GM19023 (cell line): ENCODE results near the gene ACSL3.

Experiments
- ATAC-seq: cut with Tn5 transposase; IDR thresholded peaks from one replicate; pipeline ENCODE4 v1.9.1; 2021; ENCODE audit warnings: mild to moderate bottlenecking, moderate library complexity; ENCODE audit not compliant: unreplicated experiment

ACSL3 gene

GRCh38 chr2:222878877-222879603 lies 18.2 kb downstream of the ACSL3 start:
- ATAC-seq: no peak

GRCh38 chr2:222879604-222879933 lies 18.7 kb downstream of the ACSL3 start:
- no peak for ATAC-seq

- no peak for ATAC-seq
Measured at GRCh38 chr2:222882484-222882928, 21.7 kb downstream of the ACSL3 start.

- ATAC-seq: no peak
Measured at GRCh38 chr2:222883420-222883819, 22.6 kb downstream of the ACSL3 start.

GRCh38 chr2:222884114-222884771 lies 23.4 kb downstream of the ACSL3 start:
- ATAC-seq: no peak

GRCh38 chr2:222884805-222885424 lies 24.1 kb downstream of the ACSL3 start:
- no peak for ATAC-seq

GRCh38 chr2:222887124-222887523 lies 26.3 kb downstream of the ACSL3 start:
- no peak for ATAC-seq

- ATAC-seq: no peak
Measured at GRCh38 chr2:222888716-222889115, 27.9 kb downstream of the ACSL3 start.

- ATAC-seq: no peak
Measured at GRCh38 chr2:222891890-222892289, 31.1 kb downstream of the ACSL3 start.

GRCh38 chr2:222892321-222892720 lies 31.5 kb downstream of the ACSL3 start:
- no peak for ATAC-seq

GRCh38 chr2:222892761-222893160 lies 31.9 kb downstream of the ACSL3 start:
- ATAC-seq: no peak

- ATAC-seq: no peak
Measured at GRCh38 chr2:222893716-222894115, 32.9 kb downstream of the ACSL3 start.

- no peak for ATAC-seq
Measured at GRCh38 chr2:222895144-222895543, 34.3 kb downstream of the ACSL3 start.

- ATAC-seq: no peak
Measured at GRCh38 chr2:222897898-222898297, 37.1 kb downstream of the ACSL3 start.

- ATAC-seq: no peak
Measured at GRCh38 chr2:222899413-222900181, 38.8 kb downstream of the ACSL3 start.

- ATAC-seq: no peak
Measured at GRCh38 chr2:222900354-222900753, 39.5 kb downstream of the ACSL3 start.

GRCh38 chr2:222902660-222903059 lies 41.8 kb downstream of the ACSL3 start:
- no peak for ATAC-seq

- peak; percentile 90 for ATAC-seq
Measured at GRCh38 chr2:222903234-222904220, 42.7 kb downstream of the ACSL3 start.

- no peak for ATAC-seq
Measured at GRCh38 chr2:222904557-222905258, 43.9 kb downstream of the ACSL3 start.

- no peak for ATAC-seq
Measured at GRCh38 chr2:222907048-222907447, 46.2 kb downstream of the ACSL3 start.
